HG02884 (cell line): ENCODE data around the gene SNTB2.
A peak's percentile ranks its signal among the peaks of the same experiment; 100 is the strongest.

Source experiments
- ATAC-seq: cut with Tn5 transposase; IDR thresholded peaks from one replicate; pipeline ENCODE4 v1.9.1; 2021; ENCODE audit warnings: mild to moderate bottlenecking, moderate library complexity; ENCODE audit not compliant: unreplicated experiment

SNTB2 gene

GRCh38 chr16:69316595-69317034, 129.7 kb downstream of the SNTB2 start:
- ATAC-seq: no peak

- no peak for ATAC-seq
These were observed 131.4 kb downstream of the SNTB2 start for GRCh38 chr16:69318177-69318910.

GRCh38 chr16:69318911-69319289, 131.9 kb downstream of the SNTB2 start:
- ATAC-seq: no peak

GRCh38 chr16:69319381-69319780, 132.4 kb downstream of the SNTB2 start:
- no peak for ATAC-seq

GRCh38 chr16:69319826-69320739, 133.1 kb downstream of the SNTB2 start:
- no peak for ATAC-seq

- no peak for ATAC-seq
These were observed 133.7 kb downstream of the SNTB2 start for GRCh38 chr16:69320740-69321073.

- ATAC-seq: no peak
These were observed 134.1 kb downstream of the SNTB2 start for GRCh38 chr16:69321080-69321479.

- no peak for ATAC-seq
These were observed 135.4 kb downstream of the SNTB2 start for GRCh38 chr16:69322343-69322742.

- no peak for ATAC-seq
These were observed 136.5 kb downstream of the SNTB2 start for GRCh38 chr16:69323415-69323814.

GRCh38 chr16:69324013-69324531, 137.1 kb downstream of the SNTB2 start:
- ATAC-seq: no peak

GRCh38 chr16:69324585-69325253, 137.8 kb downstream of the SNTB2 start:
- no peak for ATAC-seq

GRCh38 chr16:69325784-69326171, 138.8 kb downstream of the SNTB2 start:
- no peak for ATAC-seq

- ATAC-seq: no peak
These were observed 139.4 kb downstream of the SNTB2 start for GRCh38 chr16:69326172-69326873.

GRCh38 chr16:69327585-69328310, 140.8 kb downstream of the SNTB2 start:
- ATAC-seq: no peak

GRCh38 chr16:69328854-69329316, 141.9 kb downstream of the SNTB2 start:
- no peak for ATAC-seq

- no peak for ATAC-seq
These were observed 142.7 kb downstream of the SNTB2 start for GRCh38 chr16:69329369-69330285.

- ATAC-seq: peak; percentile 91
These were observed 143.5 kb downstream of the SNTB2 start, which contains the start of gene PDF for GRCh38 chr16:69330286-69331109. PDF (minus strand) TSS chr16:69330588; CDS start chr16:69330570, 18 bp downstream.

GRCh38 chr16:69334696-69335095, 147.7 kb downstream of the SNTB2 start:
- no peak for ATAC-seq
